Vagina (tissue), 2 donors: ENCODE measurements around the gene NINL. TPM values are rescaled to one million over a fixed set of nuclear protein-coding genes. Genes with fewer than 3 reads are reported as not detected.

Experiments used
- DNase-seq, 2 donors: peaks; one replicate each; pipeline ENCODE4 v3.0.0-alpha.2; 2017; ENCODE audit errors: extremely low spot score in 2 of 2
- H3K27ac ChIP-seq: fragments of 200-600 bp; sonication (generic); one replicate; pipeline ENCODE4 v1.5.1; 2019
- H3K27me3 ChIP-seq: fragments of 200-600 bp; sonication (generic); one replicate; pipeline ENCODE4 v1.5.1; 2019
- H3K36me3 ChIP-seq, 2 donors: fragments of 200-600 bp; sonication (generic); one replicate each; pipeline ENCODE4 v1.5.1; 2017 to 2019
- H3K4me1 ChIP-seq: fragments of 200-600 bp; sonication (generic); one replicate; pipeline ENCODE4 v1.5.1; 2019
- H3K4me3 ChIP-seq, 2 donors: fragments of 200-600 bp; sonication (generic); 1 replicate in 1 of 2; 2 replicates in 1 of 2; pipeline ENCODE4 v1.5.1; 2016 to 2019
- H3K9me3 ChIP-seq: fragments of 200-600 bp; sonication (generic); one replicate; pipeline ENCODE4 v1.5.1; 2019
- POLR2A ChIP-seq, 2 donors: fragments of 450-650 bp; IDR thresholded peaks; one replicate each; pipeline ENCODE4 v1.6.1; 2017; ENCODE audit warnings: antibody characterized with exemption in 2 of 2, mild to moderate bottlenecking in 2 of 2, moderate library complexity in 2 of 2
- POLR2AphosphoS5 ChIP-seq, 2 donors: sonication (generic); formaldehyde crosslinking; IDR thresholded peaks; one replicate each; pipeline ENCODE4 v1.9.0; 2017; ENCODE audit warnings: antibody characterized with exemption in 2 of 2, mild to moderate bottlenecking in 2 of 2, low read depth in 1 of 2; ENCODE audit not compliant: insufficient read depth in 1 of 2
- intact Hi-C: fragments of 100-400 bp; cut with DNase I; formaldehyde crosslinking; loops from one replicate; pipeline ENCODE4 v1.15.1; 2023
- total RNA-seq: library from RNA; depleted of rRNA; stranded (reverse); fragments of >200 nt; gene quantifications from one replicate; pipeline ENCODE4 v1.2.3, GENCODE V29; 2016
- TF ChIP-seq, protein P1 (sequence below), 3 experiments: fragments of 450-650 bp in 2 of 3; fragments of 200-600 bp in 1 of 3; sonication (generic) in 1 of 3; IDR thresholded peaks; one replicate each; pipeline ENCODE4 v1.5.1; 2017 to 2019; ENCODE audit warnings: antibody characterized with exemption in 3 of 3, mild to moderate bottlenecking in 2 of 3, moderate library complexity in 2 of 3

The NINL gene
- total RNA-seq, 1 donor from 2014 or later, result 11.5 TPM

DNA sequence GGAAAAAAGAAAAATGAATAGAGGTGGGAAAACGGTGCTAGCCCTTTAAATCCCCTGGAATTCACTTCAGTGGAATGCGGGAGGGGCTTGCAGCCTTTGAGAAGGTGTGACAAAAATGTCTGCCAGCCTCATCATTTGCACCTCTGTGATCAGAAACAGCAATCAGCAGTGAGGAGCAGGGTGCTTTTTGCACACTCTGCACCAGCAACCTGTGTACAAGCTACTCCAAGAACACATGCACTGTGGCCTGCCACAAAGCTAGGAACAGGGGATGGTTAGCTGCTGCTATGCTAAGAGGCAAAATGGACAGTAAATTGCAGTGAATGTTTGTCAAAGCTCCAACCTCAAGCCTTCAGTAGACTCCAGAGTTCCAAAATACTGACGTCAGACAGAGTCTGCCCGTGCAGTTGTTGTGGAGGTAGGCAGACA, 148.2 kb downstream of the NINL start:
- DNase-seq, result no peak
- Histone ChIP-seq H3K9me3 (no peaks in the 10 kb centered on the region), H3K27ac (no peak overlapping the region), H3K36me3 (no peaks in the 10 kb centered on the region), H3K4me3 (no peak overlapping the region), H3K27me3 (no peaks in the 10 kb centered on the region), H3K4me1 (no peaks in the 10 kb centered on the region)
- intact Hi-C loops, result no loop called here
- TF ChIP-seq POLR2AphosphoS5 (IDR thresholded peaks at IDR 0.05; ENCODE audit: insufficient read depth in 1 of 2, low read depth in 1 of 2) (no peak), POLR2A (IDR thresholded peaks at IDR 0.05) (no peak)
- TF ChIP-seq, protein P1, sequence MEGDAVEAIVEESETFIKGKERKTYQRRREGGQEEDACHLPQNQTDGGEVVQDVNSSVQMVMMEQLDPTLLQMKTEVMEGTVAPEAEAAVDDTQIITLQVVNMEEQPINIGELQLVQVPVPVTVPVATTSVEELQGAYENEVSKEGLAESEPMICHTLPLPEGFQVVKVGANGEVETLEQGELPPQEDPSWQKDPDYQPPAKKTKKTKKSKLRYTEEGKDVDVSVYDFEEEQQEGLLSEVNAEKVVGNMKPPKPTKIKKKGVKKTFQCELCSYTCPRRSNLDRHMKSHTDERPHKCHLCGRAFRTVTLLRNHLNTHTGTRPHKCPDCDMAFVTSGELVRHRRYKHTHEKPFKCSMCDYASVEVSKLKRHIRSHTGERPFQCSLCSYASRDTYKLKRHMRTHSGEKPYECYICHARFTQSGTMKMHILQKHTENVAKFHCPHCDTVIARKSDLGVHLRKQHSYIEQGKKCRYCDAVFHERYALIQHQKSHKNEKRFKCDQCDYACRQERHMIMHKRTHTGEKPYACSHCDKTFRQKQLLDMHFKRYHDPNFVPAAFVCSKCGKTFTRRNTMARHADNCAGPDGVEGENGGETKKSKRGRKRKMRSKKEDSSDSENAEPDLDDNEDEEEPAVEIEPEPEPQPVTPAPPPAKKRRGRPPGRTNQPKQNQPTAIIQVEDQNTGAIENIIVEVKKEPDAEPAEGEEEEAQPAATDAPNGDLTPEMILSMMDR (IDR thresholded peaks at IDR 0.05), result no peak

GRCh38 chr20:25424536-25424935, 160.8 kb downstream of the NINL start:
- TF ChIP-seq, protein P1 (IDR thresholded peaks at IDR 0.05), result no peak
- no peak for TF ChIP-seq POLR2AphosphoS5 (IDR thresholded peaks at IDR 0.05; ENCODE audit: insufficient read depth in 1 of 2, low read depth in 1 of 2)
- no peak for TF ChIP-seq POLR2A (IDR thresholded peaks at IDR 0.05)
- no peaks in the 10 kb centered on the region for H3K27me3 ChIP-seq
- no peak for DNase-seq
- no peak overlapping the region for H3K27ac ChIP-seq
- intact Hi-C loops, result no loop called here
- no peak overlapping the region for H3K4me3 ChIP-seq
- H3K36me3 ChIP-seq, result no peaks in the 10 kb centered on the region
- H3K4me1 ChIP-seq, result no peaks in the 10 kb centered on the region
- no peaks in the 10 kb centered on the region for H3K9me3 ChIP-seq

DNA sequence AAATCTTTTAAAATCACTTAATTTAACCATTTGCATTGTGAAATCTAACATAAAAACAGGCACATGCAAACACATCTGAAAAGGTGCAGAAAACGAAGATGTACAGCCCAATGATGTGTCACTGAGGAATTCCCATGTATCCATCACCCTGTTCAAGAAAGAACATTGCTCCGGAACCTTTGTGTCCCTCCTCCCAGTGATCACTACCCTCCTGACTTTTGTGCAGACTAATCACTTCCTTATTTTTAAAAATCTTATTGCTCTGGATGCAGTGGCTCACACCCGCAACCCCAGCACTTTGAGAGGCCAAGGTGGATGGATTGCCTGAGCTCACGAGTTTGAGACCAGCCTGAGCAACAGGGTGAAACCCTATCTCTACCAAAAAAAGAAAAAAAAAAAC, 163.3 kb downstream of the NINL start:
- intact Hi-C loops, result no loop called here
- Histone ChIP-seq H3K4me3 (no peak overlapping the region), H3K36me3 (no peaks in the 10 kb centered on the region), H3K9me3 (no peaks in the 10 kb centered on the region), H3K27me3 (no peaks in the 10 kb centered on the region), H3K4me1 (no peaks in the 10 kb centered on the region), H3K27ac (no peak overlapping the region)
- no peak for DNase-seq
- TF ChIP-seq, protein P1 (IDR thresholded peaks at IDR 0.05), result no peak
- TF ChIP-seq POLR2A (IDR thresholded peaks at IDR 0.05) (no peak), POLR2AphosphoS5 (IDR thresholded peaks at IDR 0.05; ENCODE audit: insufficient read depth in 1 of 2, low read depth in 1 of 2) (no peak)

GRCh38 chr20:25421102-25421501, 164.2 kb downstream of the NINL start:
- no peak for DNase-seq
- intact Hi-C loops, result no loop called here
- no peaks in the 10 kb centered on the region for H3K4me1 ChIP-seq
- H3K9me3 ChIP-seq, result no peaks in the 10 kb centered on the region
- H3K4me3 ChIP-seq, result no peak overlapping the region
- H3K27ac ChIP-seq, result no peak overlapping the region
- H3K27me3 ChIP-seq, result no peaks in the 10 kb centered on the region
- H3K36me3 ChIP-seq, result no peaks in the 10 kb centered on the region
- no peak for TF ChIP-seq POLR2AphosphoS5 (IDR thresholded peaks at IDR 0.05; ENCODE audit: insufficient read depth in 1 of 2, low read depth in 1 of 2)
- TF ChIP-seq, protein P1 (IDR thresholded peaks at IDR 0.05), result no peak
- TF ChIP-seq POLR2A (IDR thresholded peaks at IDR 0.05), result no peak

- H3K4me3 ChIP-seq, result no peak overlapping the region
- intact Hi-C loops, result no loop called here
- TF ChIP-seq POLR2AphosphoS5 (IDR thresholded peaks at IDR 0.05; ENCODE audit: insufficient read depth in 1 of 2, low read depth in 1 of 2) (no peak), POLR2A (IDR thresholded peaks at IDR 0.05) (no peak)
- TF ChIP-seq, protein P1 (IDR thresholded peaks at IDR 0.05), result no peak
- H3K27me3 ChIP-seq, result no peaks in the 10 kb centered on the region
- H3K9me3 ChIP-seq, result no peaks in the 10 kb centered on the region
- no peak for DNase-seq
- H3K27ac ChIP-seq, result no peak overlapping the region
- H3K4me1 ChIP-seq, result no peaks in the 10 kb centered on the region
- H3K36me3 ChIP-seq, result no peaks in the 10 kb centered on the region
Observed at GRCh38 chr20:25418776-25419175, 166.6 kb downstream of the NINL start.
